Mucosa of rectum (tissue), 2 donors: ENCODE results near the gene SERPINA5.
"Not testable (repeated sequence)": the region's sequence is repeated elsewhere in the genome, so short reads cannot be mapped to it uniquely, and the experiment has no call there.

Experiments used
- H3K27ac ChIP-seq, 2 donors: one replicate each; pipeline ENCODE4 v1.7.0; 2013; ENCODE audit warnings: inconsistent platforms in 2 of 2, low read depth in 2 of 2, low read length in 2 of 2
- H3K27me3 ChIP-seq, 2 donors: one replicate each; pipeline ENCODE4 v1.7.0; 2013; ENCODE audit warnings: low read length in 2 of 2; ENCODE audit not compliant: control insufficient read depth in 2 of 2, insufficient read depth in 2 of 2
- H3K36me3 ChIP-seq, 2 donors: one replicate each; pipeline ENCODE4 v1.7.0; 2013; ENCODE audit warnings: low read length in 2 of 2; ENCODE audit not compliant: control insufficient read depth in 2 of 2, insufficient read depth in 2 of 2
- H3K4me1 ChIP-seq, 2 donors: one replicate each; pipeline ENCODE4 v1.7.0; 2013; ENCODE audit warnings: low read length in 2 of 2, mild to moderate bottlenecking in 1 of 2; ENCODE audit not compliant: control insufficient read depth in 2 of 2, insufficient read depth in 2 of 2
- H3K4me3 ChIP-seq, 2 donors: one replicate each; pipeline ENCODE4 v1.7.0; 2013; ENCODE audit warnings: low read length in 2 of 2
- H3K9ac ChIP-seq, 2 donors: one replicate each; pipeline ENCODE4 v1.7.0; 2013; ENCODE audit warnings: low read length in 2 of 2, low read depth in 1 of 2, mild to moderate bottlenecking in 1 of 2
- H3K9me3 ChIP-seq, 2 donors: one replicate each; pipeline ENCODE4 v1.7.0; 2013; ENCODE audit warnings: low read length in 2 of 2; ENCODE audit not compliant: control insufficient read depth in 2 of 2
- donor health status: healthy.
- donor health status: Normal muscosa, but diverticular disease.

Gene SERPINA5

GRCh38 chr14:94573475-94574277 is 7.5 kb upstream of the SERPINA5 start:
- H3K36me3 ChIP-seq = no peaks in the 10 kb centered on the region
- no peak overlapping the region for H3K4me3 ChIP-seq
- no peaks in the 10 kb centered on the region for H3K4me1 ChIP-seq
- H3K9ac ChIP-seq = no peak overlapping the region
- no peaks in the 10 kb centered on the region for H3K9me3 ChIP-seq
- H3K27me3 ChIP-seq = no peaks in the 10 kb centered on the region
- no peak overlapping the region for H3K27ac ChIP-seq

- no peaks in the 10 kb centered on the region for H3K9me3 ChIP-seq
- no peak overlapping the region for H3K4me3 ChIP-seq
- H3K4me1 ChIP-seq = no peaks in the 10 kb centered on the region
- no peak overlapping the region for H3K9ac ChIP-seq
- no peaks in the 10 kb centered on the region for H3K36me3 ChIP-seq
- no peak overlapping the region for H3K27ac ChIP-seq
- no peaks in the 10 kb centered on the region for H3K27me3 ChIP-seq
Measured at GRCh38 chr14:94574336-94574735, 6.9 kb upstream of the SERPINA5 start.

- no peak overlapping the region for H3K27ac ChIP-seq
- H3K9ac ChIP-seq = no peak overlapping the region
- no peak overlapping the region for H3K4me3 ChIP-seq
- H3K36me3 ChIP-seq = no peaks in the 10 kb centered on the region
- H3K27me3 ChIP-seq = no peaks in the 10 kb centered on the region
- H3K9me3 ChIP-seq = no peaks in the 10 kb centered on the region
- no peaks in the 10 kb centered on the region for H3K4me1 ChIP-seq
Measured at GRCh38 chr14:94575730-94576585, 5.3 kb upstream of the SERPINA5 start.

GRCh38 chr14:94577472-94577871 is 3.8 kb upstream of the SERPINA5 start:
- not testable (repeated sequence) for H3K9ac ChIP-seq, H3K27me3 ChIP-seq, H3K4me1 ChIP-seq, H3K4me3 ChIP-seq, H3K36me3 ChIP-seq, H3K27ac ChIP-seq, H3K9me3 ChIP-seq

GRCh38 chr14:94578712-94579111 is 2.5 kb upstream of the SERPINA5 start:
- Histone ChIP-seq H3K27ac (no peak overlapping the region), H3K4me1 (no peaks in the 10 kb centered on the region)

GRCh38 chr14:94582199-94582750 is 1.0 kb downstream of the SERPINA5 start:
- H3K4me3 ChIP-seq = no peak overlapping the region
- H3K36me3 ChIP-seq = no peaks in the 10 kb centered on the region
- no peaks in the 10 kb centered on the region for H3K27me3 ChIP-seq
- H3K9me3 ChIP-seq = no peaks in the 10 kb centered on the region
- H3K27ac ChIP-seq = no peak overlapping the region
- H3K4me1 ChIP-seq = no peaks in the 10 kb centered on the region
- H3K9ac ChIP-seq = no peak overlapping the region

More at GRCh38 chr14:94578712-94579111, 2.5 kb upstream of the SERPINA5 start:
- Histone ChIP-seq H3K36me3 (no peaks in the 10 kb centered on the region), H3K9me3 (no peaks in the 10 kb centered on the region), H3K4me3 (no peak overlapping the region), H3K9ac (no peak overlapping the region), H3K27me3 (no peaks in the 10 kb centered on the region)

GRCh38 chr14:94582851-94583250 is 1.6 kb downstream of the SERPINA5 start:
- Histone ChIP-seq H3K36me3 (no peaks in the 10 kb centered on the region), H3K4me3 (no peak overlapping the region), H3K27ac (no peak overlapping the region), H3K27me3 (no peaks in the 10 kb centered on the region), H3K9me3 (no peaks in the 10 kb centered on the region), H3K9ac (no peak overlapping the region), H3K4me1 (no peaks in the 10 kb centered on the region)

- no peaks in the 10 kb centered on the region for H3K27me3 ChIP-seq
Measured at GRCh38 chr14:94583557-94583956, 2.3 kb downstream of the SERPINA5 start.

GRCh38 chr14:94584591-94585280 is 3.5 kb downstream of the SERPINA5 start:
- H3K27me3 ChIP-seq = no peaks in the 10 kb centered on the region
- H3K4me1 ChIP-seq = no peaks in the 10 kb centered on the region
- no peak overlapping the region for H3K27ac ChIP-seq
- no peak overlapping the region for H3K4me3 ChIP-seq
- no peaks in the 10 kb centered on the region for H3K9me3 ChIP-seq
- no peaks in the 10 kb centered on the region for H3K36me3 ChIP-seq
- H3K9ac ChIP-seq = no peak overlapping the region

More at GRCh38 chr14:94583557-94583956, 2.3 kb downstream of the SERPINA5 start:
- Histone ChIP-seq H3K4me3 (no peak overlapping the region), H3K9ac (no peak overlapping the region), H3K9me3 (no peaks in the 10 kb centered on the region), H3K36me3 (no peaks in the 10 kb centered on the region), H3K4me1 (no peaks in the 10 kb centered on the region), H3K27ac (no peak overlapping the region)
